GM19238 (cell line): Measurements from ENCODE around the gene TBRG1.

Experiments
- DNase-seq: peaks from one replicate; pipeline ENCODE4 v3.0.0; 2011; ENCODE audit warnings: low spot score; ENCODE audit not compliant: insufficient read length

TBRG1 gene

GRCh38 chr11:124658986-124659385 lies 36.3 kb downstream of the TBRG1 start:
- no peak for DNase-seq

GRCh38 chr11:124661553-124661952 lies 38.9 kb downstream of the TBRG1 start:
- DNase-seq: no peak

- DNase-seq: no peak
These were observed 39.4 kb downstream of the TBRG1 start for GRCh38 chr11:124662106-124662505.

- DNase-seq: no peak
These were observed 41.2 kb downstream of the TBRG1 start for GRCh38 chr11:124663861-124664260.

GRCh38 chr11:124667601-124668000 lies 44.9 kb downstream of the TBRG1 start:
- DNase-seq: no peak

GRCh38 chr11:124669193-124669592 lies 46.5 kb downstream of the TBRG1 start:
- peak; percentile 34 for DNase-seq

GRCh38 chr11:124670732-124671131 lies 48.1 kb downstream of the TBRG1 start:
- DNase-seq: no peak

- no peak for DNase-seq
These were observed 50.0 kb downstream of the TBRG1 start for GRCh38 chr11:124672536-124673215.

- DNase-seq: peak; percentile 82
These were observed 50.9 kb downstream of the TBRG1 start, which contains the start of the genes SIAE and SPA17 for GRCh38 chr11:124673333-124674167. Gene SIAE (minus strand): TSS chr11:124673739. CDS start chr11:124673708, 31 bp downstream. Gene SPA17 (plus strand): TSS chr11:124673904. CDS start chr11:124675265, 1,361 bp downstream.

GRCh38 chr11:124674168-124674517 lies 51.5 kb downstream of the TBRG1 start:
- DNase-seq: no peak

- no peak for DNase-seq
These were observed 51.9 kb downstream of the TBRG1 start for GRCh38 chr11:124674571-124674970.

GRCh38 chr11:124676386-124676785 lies 53.7 kb downstream of the TBRG1 start:
- DNase-seq: no peak

- DNase-seq: no peak
These were observed 55.8 kb downstream of the TBRG1 start for GRCh38 chr11:124678416-124678815.

GRCh38 chr11:124681421-124681820 lies 58.8 kb downstream of the TBRG1 start:
- DNase-seq: no peak

- no peak for DNase-seq
These were observed 59.8 kb downstream of the TBRG1 start for GRCh38 chr11:124682443-124682842.
